Peyer's patch (tissue), 4 donors: ENCODE results near the gene KRT9.

Source experiments
- POLR2A ChIP-seq, 2 donors: fragments of 450-650 bp; IDR thresholded peaks; one replicate each; pipeline ENCODE4 v1.5.1; 2017; ENCODE audit warnings: antibody characterized with exemption in 2 of 2, mild to moderate bottlenecking in 2 of 2, moderate library complexity in 2 of 2
- TF ChIP-seq, protein P1 (sequence below), 6 experiments: fragments of 450-650 bp in 4 of 6; fragments of 200-600 bp in 2 of 6; sonication (generic) in 1 of 6; IDR thresholded peaks; one replicate each; pipeline ENCODE4 v1.5.1; 2017 to 2019; ENCODE audit warnings: antibody characterized with exemption in 6 of 6, mild to moderate bottlenecking in 3 of 6, moderate library complexity in 1 of 6

DNA sequence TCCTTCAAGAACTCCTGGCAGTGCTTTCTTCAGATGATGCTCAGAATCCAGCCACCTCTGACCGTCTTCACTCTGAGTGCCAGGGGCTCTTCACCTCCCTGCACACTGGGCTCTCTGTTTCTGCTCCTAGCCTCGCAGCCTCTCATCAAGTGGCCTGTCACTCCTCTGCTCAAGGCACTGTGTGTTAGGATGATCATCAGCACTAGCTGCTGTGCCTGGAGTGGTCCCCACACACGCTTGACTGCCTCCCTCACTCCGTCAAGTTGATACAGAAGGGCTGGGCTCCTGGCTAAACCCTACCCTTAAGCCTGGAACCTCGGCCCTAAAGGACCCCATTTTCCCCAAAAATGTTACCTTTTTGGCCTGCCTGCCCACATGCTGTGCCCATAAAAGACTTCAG is 15.6 kb downstream of the KRT9 start:
- TF ChIP-seq, protein P1, sequence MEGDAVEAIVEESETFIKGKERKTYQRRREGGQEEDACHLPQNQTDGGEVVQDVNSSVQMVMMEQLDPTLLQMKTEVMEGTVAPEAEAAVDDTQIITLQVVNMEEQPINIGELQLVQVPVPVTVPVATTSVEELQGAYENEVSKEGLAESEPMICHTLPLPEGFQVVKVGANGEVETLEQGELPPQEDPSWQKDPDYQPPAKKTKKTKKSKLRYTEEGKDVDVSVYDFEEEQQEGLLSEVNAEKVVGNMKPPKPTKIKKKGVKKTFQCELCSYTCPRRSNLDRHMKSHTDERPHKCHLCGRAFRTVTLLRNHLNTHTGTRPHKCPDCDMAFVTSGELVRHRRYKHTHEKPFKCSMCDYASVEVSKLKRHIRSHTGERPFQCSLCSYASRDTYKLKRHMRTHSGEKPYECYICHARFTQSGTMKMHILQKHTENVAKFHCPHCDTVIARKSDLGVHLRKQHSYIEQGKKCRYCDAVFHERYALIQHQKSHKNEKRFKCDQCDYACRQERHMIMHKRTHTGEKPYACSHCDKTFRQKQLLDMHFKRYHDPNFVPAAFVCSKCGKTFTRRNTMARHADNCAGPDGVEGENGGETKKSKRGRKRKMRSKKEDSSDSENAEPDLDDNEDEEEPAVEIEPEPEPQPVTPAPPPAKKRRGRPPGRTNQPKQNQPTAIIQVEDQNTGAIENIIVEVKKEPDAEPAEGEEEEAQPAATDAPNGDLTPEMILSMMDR (IDR thresholded peaks at IDR 0.05): no peak
- no peak for TF ChIP-seq POLR2A (IDR thresholded peaks at IDR 0.05)
